GM23338 (cell line): ENCODE data around the gene DHRS7B. TPM values are rescaled to one million over a fixed set of nuclear protein-coding genes. Genes with fewer than 3 reads are reported as not detected.

Experiments
- ATAC-seq: fragments of 200-7000 bp; cut with Tn5 transposase; 3 replicates; pipeline ENCODE4 v1.9.1; 2020
- DNase-seq: peaks from one replicate; pipeline ENCODE4 v3.0.0-alpha.2; 2015; ENCODE audit warnings: low spot score
- H2AFZ ChIP-seq: fragments of 200-600 bp; sonication (generic); 2 replicates; pipeline ENCODE4 v1.8.0; 2016; ENCODE audit warnings: antibody characterized with exemption, mild to moderate bottlenecking, moderate library complexity
- H3F3A ChIP-seq: fragments of 200-600 bp; sonication (generic); replicated peaks from 2 replicates; pipeline ENCODE4 v1.8.0; 2017; ENCODE audit warnings: antibody characterized with exemption, mixed run types, low read depth
- H3K27ac ChIP-seq: fragments of 200-600 bp; sonication (generic); 2 replicates; pipeline ENCODE4 v1.6.1; 2016; ENCODE audit warnings: low read depth
- H3K27me3 ChIP-seq: fragments of 200-600 bp; sonication (generic); 2 replicates; pipeline ENCODE4 v1.8.0; 2016; ENCODE audit warnings: mild to moderate bottlenecking, mixed run types, moderate library complexity; ENCODE audit not compliant: insufficient read depth
- H3K36me3 ChIP-seq: fragments of 200-600 bp; sonication (generic); 2 replicates; pipeline ENCODE4 v1.8.0; 2016; ENCODE audit warnings: mild to moderate bottlenecking; ENCODE audit not compliant: insufficient read depth
- H3K4me1 ChIP-seq: fragments of 200-600 bp; sonication (generic); 2 replicates; pipeline ENCODE4 v1.8.0; 2016; ENCODE audit warnings: mild to moderate bottlenecking, moderate library complexity; ENCODE audit not compliant: insufficient read depth
- H3K4me2 ChIP-seq: fragments of 200-600 bp; sonication (generic); 2 replicates; pipeline ENCODE4 v1.7.1; 2017; ENCODE audit warnings: mixed run types
- H3K4me3 ChIP-seq: fragments of 200-600 bp; sonication (generic); 2 replicates; pipeline ENCODE4 v1.6.1; 2016; ENCODE audit warnings: mixed run types
- H3K79me2 ChIP-seq: fragments of 200-600 bp; sonication (generic); replicated peaks from 2 replicates; pipeline ENCODE4 v1.8.0; 2017; ENCODE audit warnings: mild to moderate bottlenecking; ENCODE audit not compliant: insufficient read depth
- H3K9me2 ChIP-seq: fragments of 200-600 bp; sonication (generic); 2 replicates; pipeline ENCODE4 v1.8.0; 2017; ENCODE audit not compliant: insufficient read depth
- H4K20me1 ChIP-seq: fragments of 200-600 bp; sonication (generic); replicated peaks from 2 replicates; pipeline ENCODE4 v1.8.0; 2017; ENCODE audit warnings: mild to moderate bottlenecking; ENCODE audit not compliant: insufficient read depth
- H3K27ac Mint-ChIP-seq: 2 replicates; pipeline ENCODE4 v1.8.0; 2020; ENCODE audit warnings: inconsistent platforms, mild to moderate bottlenecking, moderate library complexity, mixed read lengths
- H3K27me3 Mint-ChIP-seq: 3 replicates; pipeline ENCODE4 v1.8.0; 2022; ENCODE audit warnings: low read depth, mild to moderate bottlenecking, moderate library complexity, mixed read lengths, inconsistent platforms; ENCODE audit not compliant: insufficient read depth, poor library complexity
- H3K36me3 Mint-ChIP-seq: 3 replicates; pipeline ENCODE4 v1.8.0; 2021; ENCODE audit warnings: low read depth, mild to moderate bottlenecking, inconsistent platforms, moderate library complexity, mixed read lengths
- H3K4me1 Mint-ChIP-seq: 3 replicates; pipeline ENCODE4 v1.8.0; 2020; ENCODE audit warnings: mild to moderate bottlenecking, inconsistent platforms, mixed read lengths
- H3K4me3 Mint-ChIP-seq: 3 replicates; pipeline ENCODE4 v1.8.0; 2021; ENCODE audit warnings: moderate library complexity, mild to moderate bottlenecking, inconsistent platforms, mixed read lengths
- H3K9me3 Mint-ChIP-seq: 3 replicates; pipeline ENCODE4 v1.8.0; 2020; ENCODE audit warnings: moderate library complexity, mild to moderate bottlenecking, inconsistent platforms, mixed read lengths
- CREB1 ChIP-seq: fragments of 250-450 bp; sonication (Bioruptor Pico); IDR thresholded peaks from 2 replicates; pipeline ENCODE4 v1.5.0; 2020; ENCODE audit warnings: low read depth, mild to moderate bottlenecking, moderate library complexity
- CTCF ChIP-seq, 2 experiments: fragments of 200-600 bp in 1 of 2; sonication (generic) in 1 of 2; conservative IDR thresholded peaks; 2 replicates each; pipeline versions ENCODE4 v1.5.1 to v1.6.1; 2016 to 2017; ENCODE audit warnings: antibody characterized with exemption in 2 of 2, low read depth in 2 of 2, mild to moderate bottlenecking in 2 of 2, moderate library complexity in 1 of 2
- ETS1 ChIP-seq: IDR thresholded peaks from 2 replicates; pipeline ENCODE4 v1.6.1; 2016; ENCODE audit warnings: antibody characterized with exemption
- EZH2phosphoT487 ChIP-seq: fragments of 200-600 bp; sonication (generic); IDR thresholded peaks from one replicate; pipeline ENCODE4 v1.8.1; 2018; ENCODE audit warnings: antibody characterized with exemption; ENCODE audit not compliant: unreplicated experiment
- JUNB ChIP-seq: IDR thresholded peaks from one replicate; pipeline ENCODE4 v1.6.1; 2016; ENCODE audit warnings: antibody characterized with exemption; ENCODE audit not compliant: unreplicated experiment
- NANOG ChIP-seq: IDR thresholded peaks from 2 replicates; pipeline ENCODE4 v1.6.1; 2016; ENCODE audit warnings: antibody characterized with exemption, borderline replicate concordance
- POLR2AphosphoS5 ChIP-seq: IDR thresholded peaks from 2 replicates; pipeline ENCODE4 v1.6.1; 2016; ENCODE audit warnings: antibody characterized with exemption, low read depth
- STAT1 ChIP-seq: IDR thresholded peaks from one replicate; pipeline ENCODE4 v1.6.1; 2016; ENCODE audit warnings: antibody characterized with exemption; ENCODE audit not compliant: unreplicated experiment
- ZNF114 ChIP-seq: fragments of 250-450 bp; sonication (Bioruptor Pico); IDR thresholded peaks from 2 replicates; pipeline ENCODE4 v1.5.0; 2020; ENCODE audit warnings: mild to moderate bottlenecking, moderate library complexity
- polyA plus RNA-seq: library from polyadenylated mRNA; unstranded; fragments of >200 nt; fragmentation: Nextera tagmentation; extraction: Ambion mirVana; gene quantifications from 2 replicates; pipeline ENCODE4 v1.2.1, GENCODE V29; 2016
- total RNA-seq: library from RNA; depleted of rRNA; stranded (reverse); fragments of >200 nt; shearing (Covaris generic); gene quantifications from 2 replicates; pipeline ENCODE4 v1.2.3, GENCODE V29; 2014

DHRS7B gene
- total and polyA plus RNA-seq, 2 experiments from 2014 or later: 26.6 to 27.9 TPM

GRCh38 chr17:21089145-21089544 lies 37.6 kb upstream of the DHRS7B start (continued):
- TF ChIP-seq EZH2phosphoT487 (no peak), POLR2AphosphoS5 (no peak), JUNB (no peak), NANOG (no peak), ETS1 (no peak)

- Mint-ChIP-seq H3K27me3 (peaks cover 2% of the 10 kb centered on the region), H3K36me3 (peaks cover 12% of the 10 kb centered on the region; the same call in 2 of the 3 replicates), H3K9me3 (peaks cover 6% of the 10 kb centered on the region; the same call in 2 of the 3 replicates), H3K27ac (peak overlapping the region; percentile 56), H3K4me1 (peaks cover 2% of the 10 kb centered on the region; the same call in 2 of the 3 replicates), H3K4me3 (no peak overlapping the region)
- DNase-seq (no peak), ATAC-seq (no peak)
- Histone ChIP-seq H4K20me1 (no peaks in the 10 kb centered on the region), H3K79me2 (0 out of 2 replicates have a peak, but pooled peaks cover 2% of the 10 kb centered on the region), H3K4me1 (no peaks in the 10 kb centered on the region), H3K27me3 (no peaks in the 10 kb centered on the region), H2AFZ (no peak overlapping the region), H3K36me3 (no peaks in the 10 kb centered on the region), H3K9me2 (no peaks in the 10 kb centered on the region), H3F3A (no peaks in the 10 kb centered on the region), H3K4me3 (no peak overlapping the region), H3K4me2 (no peak overlapping the region), H3K27ac (no peak overlapping the region)
- TF ChIP-seq CTCF (conservative IDR thresholded peaks at IDR 0.05; ENCODE audit: low read depth in 2 of 2) (no peak), NANOG (no peak), EZH2phosphoT487 (no peak), STAT1 (no peak), CREB1 (no peak), JUNB (no peak), ZNF114 (no peak)
Measured at GRCh38 chr17:21089933-21090901, 36.5 kb upstream of the DHRS7B start.
